ENCODE results near the gene HIGD2A. TPM values are rescaled to one million over a fixed set of nuclear protein-coding genes. Genes with fewer than 3 reads are reported as not detected.

The HIGD2A gene
- total RNA-seq, 1 donor from 2014 or later = 104 TPM

GRCh38 chr5:176386491-176386890, 2.1 kb upstream of the HIGD2A start:
- no peak overlapping the region for H3K4me3 ChIP-seq
- intact Hi-C loops (cut with DNase I) = no loop called here
- peaks cover 39% of the 10 kb centered on the region for H3K36me3 ChIP-seq

GRCh38 chr5:176387384-176387925, 1.1 kb upstream of the HIGD2A start:
- intact Hi-C loops (cut with DNase I) = no loop called here
- Histone ChIP-seq H3K27me3 (no peaks in the 10 kb centered on the region), H3K36me3 (peaks cover 44% of the 10 kb centered on the region), H3K4me1 (peaks cover 7% of the 10 kb centered on the region), H3K27ac (no peak overlapping the region), H3K4me3 (peak overlapping the region; percentile 87), H3K9me3 (no peaks in the 10 kb centered on the region)
- TF ChIP-seq CTCF (IDR thresholded peaks at IDR 0.05) = no peak
- no peak for DNase-seq
- no peak for ATAC-seq

More at GRCh38 chr5:176386491-176386890, 2.1 kb upstream of the HIGD2A start:
- Histone ChIP-seq H3K27ac (no peak overlapping the region), H3K27me3 (no peaks in the 10 kb centered on the region), H3K4me1 (peaks cover 7% of the 10 kb centered on the region), H3K9me3 (no peaks in the 10 kb centered on the region)
- DNase-seq = no peak
- ATAC-seq = no peak
- no peak for TF ChIP-seq CTCF (IDR thresholded peaks at IDR 0.05)

GRCh38 chr5:176388003-176388443, 528 bp upstream of the HIGD2A start:
- peaks cover 7% of the 10 kb centered on the region for H3K4me1 ChIP-seq
- DNase-seq (no peak), ATAC-seq (no peak)
- peaks cover 40% of the 10 kb centered on the region for H3K36me3 ChIP-seq
- TF ChIP-seq CTCF (IDR thresholded peaks at IDR 0.05) = no peak
- H3K27me3 ChIP-seq = no peaks in the 10 kb centered on the region
- intact Hi-C loops (cut with DNase I) = no loop called here
- peak overlapping the region; percentile 87 for H3K4me3 ChIP-seq
- H3K27ac ChIP-seq = peak overlapping the region; percentile 96
- H3K9me3 ChIP-seq = no peaks in the 10 kb centered on the region

- H3K36me3 ChIP-seq = peaks cover 33% of the 10 kb centered on the region
- ATAC-seq = peak; percentile 40
- peak overlapping the region; percentile 96 for H3K27ac ChIP-seq
- DNase-seq = no peak
- peak overlapping the region; percentile 87 for H3K4me3 ChIP-seq
- H3K9me3 ChIP-seq = no peaks in the 10 kb centered on the region
- H3K4me1 ChIP-seq = peaks cover 7% of the 10 kb centered on the region
- TF ChIP-seq CTCF (IDR thresholded peaks at IDR 0.05) = no peak
- intact Hi-C loops (cut with DNase I) = no loop called here
- H3K27me3 ChIP-seq = no peaks in the 10 kb centered on the region
Observed at GRCh38 chr5:176389135-176390123, 878 bp downstream of the HIGD2A start.

- intact Hi-C loops (cut with DNase I) = no loop called here
- no peaks in the 10 kb centered on the region for H3K9me3 ChIP-seq
- peaks cover 17% of the 10 kb centered on the region for H3K36me3 ChIP-seq
- no peaks in the 10 kb centered on the region for H3K27me3 ChIP-seq
- no peak overlapping the region for H3K4me3 ChIP-seq
- no peak overlapping the region for H3K27ac ChIP-seq
- ATAC-seq = no peak
- no peak for TF ChIP-seq CTCF (IDR thresholded peaks at IDR 0.05)
- no peak for DNase-seq
- H3K4me1 ChIP-seq = peaks cover 7% of the 10 kb centered on the region
Observed at GRCh38 chr5:176391479-176391878, 2.9 kb downstream of the HIGD2A start.

Measured in upper lobe of right lung (tissue), 1 donor.